ENCODE results near the gene KIRREL3. TPM values are rescaled to one million over a fixed set of nuclear protein-coding genes. Genes with fewer than 3 reads are reported as not detected.
A peak's percentile ranks its signal among the peaks of the same experiment; 100 is the strongest.

KIRREL3 gene
- total and polyA plus RNA-seq, 9 of the 15 experiments (the other 6 are each of a cell fraction or from before 2014, with no cell fraction given): 0.04 to 0.10 TPM; not detected in 7

GRCh38 chr11:126476266-126476924 is 524.2 kb downstream of the KIRREL3 start (continued):
- no peak for TF ChIP-seq POU5F1 (IDR thresholded peaks at IDR 0.05; ENCODE audit: borderline replicate concordance, low read depth, low read length, partially characterized antibody)

- Histone ChIP-seq H3K4me2 (ENCODE audit: insufficient read depth, low read length) (no peak overlapping the region), H3K27me3 (ENCODE audit: control insufficient read depth in 2 of 2, insufficient read depth in 2 of 2, low read length in 2 of 2) (peaks cover 4 to 51% of the 10 kb centered on the region in 2 experiments; a peak in 4 of 5 replicates), H3K9me1 (ENCODE audit: control insufficient read depth, insufficient read depth, low read length) (no peaks in the 10 kb centered on the region), H3K9ac (ENCODE audit: insufficient read depth in 1 of 2, low read depth in 2 of 2, low read length in 2 of 2) (no peak overlapping the region; a peak in 1 of 4 replicates), H4K20me1 (replicated peaks; ENCODE audit: control insufficient read depth, insufficient read depth, low read length) (no peaks in the 10 kb centered on the region; the same call in 1 of the 2 replicates), H3K79me2 (ENCODE audit: control insufficient read depth, insufficient read depth, low read length) (no peaks in the 10 kb centered on the region), H2AFZ (ENCODE audit: low read depth, low read length) (no peak overlapping the region), H3K4me1 (replicated peaks in 1 of 2; ENCODE audit: control insufficient read depth in 2 of 2, insufficient read depth in 2 of 2, low read length in 2 of 2) (peaks cover 0 to under 1% of the 10 kb centered on the region in 2 experiments; a peak in 2 of 5 replicates), H3K9me3 (replicated peaks; ENCODE audit: control insufficient read depth, insufficient read depth, low read depth, low read length) (no peaks in the 10 kb centered on the region), H3K4me3 (no peak overlapping the region), H3K36me3 (ENCODE audit: control insufficient read depth, insufficient read depth, low read length) (no peaks in the 10 kb centered on the region), H3K27ac (ENCODE audit: extremely low read depth, low read depth, low read length) (no peak overlapping the region)
- ATAC-seq (peak; percentile 60), DNase-seq (ENCODE audit: extremely low read depth in 1 of 4, low spot score in 3 of 4) (peak; percentile 16 to 38 (median 28)), FAIRE-seq (no peak)
- no TSS peak for BruUV-seq (replicated peaks)
- intact Hi-C loops (cut with micrococcal nuclease): no loop called here
- POLR2A ChIA-PET: interaction anchor here (0.6 to 1.0 kb wide), 4 partner anchors 16 to 645 kb away, joined by 3 to 4 read pairs (median 3); no protein-coding TSS in a partner anchor
- in situ Hi-C loops (cut with MboI): no loop called here
- WGBS (ENCODE audit: insufficient coverage, low coverage, missing lambda C conversion rate): 5% methylated on average over 25 of the region's 26 CpGs
- CTCF ChIA-PET (ENCODE audit: low intra/inter-chr PET ratio): no interaction called here
- TF ChIP-seq MCM3 (IDR thresholded peaks at IDR 0.05): no peak
- no peak for TF ChIP-seq KLF1 (tag; IDR thresholded peaks at IDR 0.05)
- no peak for TF ChIP-seq TCFL5 (CRISPR knock-in tag; conservative IDR thresholded peaks at IDR 0.05)
- TF ChIP-seq E2F5 (CRISPR knock-in tag; IDR thresholded peaks at IDR 0.05): no peak
- TF ChIP-seq ZZZ3 (IDR thresholded peaks at IDR 0.05): no peak
- peak in 1 of 2 experiments; percentile 28; a peak in 1 of 4 replicates for TF ChIP-seq RAD21 (CRISPR knock-in tag; conservative IDR thresholded peaks at IDR 0.05 in 1 of 2, IDR thresholded peaks at IDR 0.05 in 1 of 2)
- no peak for TF ChIP-seq STAT5A (IDR thresholded peaks at IDR 0.05; ENCODE audit: borderline replicate concordance, low read length)
- TF ChIP-seq HNRNPH1 (optimal IDR thresholded peaks at IDR 0.05; ENCODE audit: low read depth, low read length): no peak
- peak in 2 of 3 experiments; percentile 22 to 29; a peak in 3 of 6 replicates for TF ChIP-seq CTCF (IDR thresholded peaks at IDR 0.05 in 2 of 3, conservative IDR thresholded peaks at IDR 0.05 in 1 of 3; ENCODE audit: insufficient read depth in 2 of 3, low read depth in 1 of 3, low read length in 3 of 3)
- TF ChIP-seq ZNF696 (CRISPR knock-in tag; conservative IDR thresholded peaks at IDR 0.05): no peak
- TF ChIP-seq ZNF830 (CRISPR knock-in tag; IDR thresholded peaks at IDR 0.05): no peak
- TF ChIP-seq MEF2A (IDR thresholded peaks at IDR 0.05; ENCODE audit: control insufficient read depth, low read depth, low read length): no peak
- TF ChIP-seq HCFC1 (IDR thresholded peaks at IDR 0.05; ENCODE audit: low read depth, low read length): no peak
- no peak for TF ChIP-seq NR4A1 (CRISPR knock-in tag; IDR thresholded peaks at IDR 0.05)
- no peak for TF ChIP-seq NR4A1 (tag; IDR thresholded peaks at IDR 0.05)
These were observed 525.3 kb downstream of the KIRREL3 start for GRCh38 chr11:126475014-126475991.

All from K562 (cell line).